Measurements from ENCODE around the gene SCYGR4. TPM values are rescaled to one million over a fixed set of nuclear protein-coding genes. Genes with fewer than 3 reads are reported as not detected.
"Not testable (repeated sequence)": the region's sequence is repeated elsewhere in the genome, so short reads cannot be mapped to it uniquely, and the experiment has no call there.

The SCYGR4 gene
- total RNA-seq, 2 experiments from 2014 or later = not detected

DNA sequence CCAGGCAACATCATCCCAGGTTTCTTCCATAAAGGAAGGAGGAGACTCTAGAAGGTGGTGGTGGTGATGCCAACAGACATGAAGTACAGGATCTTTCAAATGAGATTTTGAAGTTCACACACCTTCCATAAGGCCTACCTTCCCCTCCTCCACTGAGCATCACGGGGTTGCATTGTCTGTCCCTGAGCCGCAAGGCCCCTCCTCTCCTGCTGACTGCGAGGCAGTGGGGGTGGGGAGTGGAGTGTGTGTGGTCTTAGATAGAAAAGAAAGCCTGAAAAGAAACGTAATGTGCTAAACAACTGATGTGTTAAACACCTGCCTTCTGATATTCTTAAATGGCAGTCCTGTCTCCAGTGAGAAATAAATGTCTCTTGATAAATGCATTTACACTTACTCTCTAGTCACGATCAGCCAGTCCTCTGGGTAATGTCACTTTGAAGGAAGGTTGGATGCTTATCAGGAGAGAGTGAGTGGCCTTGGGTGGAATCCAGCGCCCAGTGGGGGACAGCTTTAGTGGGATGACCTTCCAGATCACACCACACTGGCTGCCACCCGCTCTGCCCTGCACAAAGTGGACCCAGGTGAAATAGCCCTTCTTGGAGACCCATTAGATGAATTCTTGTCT is 43.8 kb downstream of the SCYGR4 start:
- TF ChIP-seq, protein P1, sequence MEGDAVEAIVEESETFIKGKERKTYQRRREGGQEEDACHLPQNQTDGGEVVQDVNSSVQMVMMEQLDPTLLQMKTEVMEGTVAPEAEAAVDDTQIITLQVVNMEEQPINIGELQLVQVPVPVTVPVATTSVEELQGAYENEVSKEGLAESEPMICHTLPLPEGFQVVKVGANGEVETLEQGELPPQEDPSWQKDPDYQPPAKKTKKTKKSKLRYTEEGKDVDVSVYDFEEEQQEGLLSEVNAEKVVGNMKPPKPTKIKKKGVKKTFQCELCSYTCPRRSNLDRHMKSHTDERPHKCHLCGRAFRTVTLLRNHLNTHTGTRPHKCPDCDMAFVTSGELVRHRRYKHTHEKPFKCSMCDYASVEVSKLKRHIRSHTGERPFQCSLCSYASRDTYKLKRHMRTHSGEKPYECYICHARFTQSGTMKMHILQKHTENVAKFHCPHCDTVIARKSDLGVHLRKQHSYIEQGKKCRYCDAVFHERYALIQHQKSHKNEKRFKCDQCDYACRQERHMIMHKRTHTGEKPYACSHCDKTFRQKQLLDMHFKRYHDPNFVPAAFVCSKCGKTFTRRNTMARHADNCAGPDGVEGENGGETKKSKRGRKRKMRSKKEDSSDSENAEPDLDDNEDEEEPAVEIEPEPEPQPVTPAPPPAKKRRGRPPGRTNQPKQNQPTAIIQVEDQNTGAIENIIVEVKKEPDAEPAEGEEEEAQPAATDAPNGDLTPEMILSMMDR (IDR thresholded peaks at IDR 0.05) = no peak
- intact Hi-C loops (cut with micrococcal nuclease) = no loop called here
- ChIA-PET POLR2A (no interaction called here), CTCF (no interaction called here)
- H3K36me3 Mint-ChIP-seq (ENCODE audit: low read depth) = no peaks in the 10 kb centered on the region
- no peaks in the 10 kb centered on the region for H3K4me1 Mint-ChIP-seq (ENCODE audit: low read depth)
- DNase-seq = no peak
- no peaks in the 10 kb centered on the region for H3K9me3 Mint-ChIP-seq
- peaks cover 3% of the 10 kb centered on the region for H3K27me3 Mint-ChIP-seq
- no peak for ATAC-seq
- H3K27ac Mint-ChIP-seq = no peak overlapping the region
- H3K4me3 Mint-ChIP-seq = no peak overlapping the region

DNA sequence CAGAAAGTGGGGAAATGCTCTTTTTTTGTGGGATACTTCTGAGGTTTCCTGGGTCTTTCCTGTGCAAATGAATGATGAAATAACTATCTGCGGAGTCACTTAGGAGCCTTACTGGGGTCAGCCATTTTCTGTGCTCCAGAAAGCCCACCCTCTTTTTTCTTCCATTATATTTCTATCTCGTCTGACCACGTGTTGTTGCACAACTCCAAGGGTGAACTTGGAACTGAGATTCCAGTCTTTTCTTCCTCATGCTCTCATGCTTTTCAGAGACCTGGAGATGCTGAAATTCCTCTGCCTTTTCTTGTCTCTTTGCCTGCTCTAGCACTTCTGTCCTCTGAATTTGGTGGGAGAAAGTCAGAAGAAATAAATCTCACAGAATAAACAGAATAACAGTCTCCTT is 44.5 kb downstream of the SCYGR4 start:
- DNase-seq (no peak), ATAC-seq (no peak)
- TF ChIP-seq, protein P1 (IDR thresholded peaks at IDR 0.05) = no peak
- Mint-ChIP-seq H3K4me1 (ENCODE audit: low read depth) (no peaks in the 10 kb centered on the region), H3K9me3 (no peaks in the 10 kb centered on the region), H3K27ac (no peak overlapping the region), H3K36me3 (ENCODE audit: low read depth) (no peaks in the 10 kb centered on the region), H3K4me3 (no peak overlapping the region), H3K27me3 (peaks cover 3% of the 10 kb centered on the region)
- ChIA-PET CTCF (interaction anchor here (1.5 kb wide), 1 partner anchor 105 kb away, joined by 6 read pairs; no protein-coding TSS in a partner anchor), POLR2A (no interaction called here)
- intact Hi-C loops (cut with micrococcal nuclease) = no loop called here

DNA sequence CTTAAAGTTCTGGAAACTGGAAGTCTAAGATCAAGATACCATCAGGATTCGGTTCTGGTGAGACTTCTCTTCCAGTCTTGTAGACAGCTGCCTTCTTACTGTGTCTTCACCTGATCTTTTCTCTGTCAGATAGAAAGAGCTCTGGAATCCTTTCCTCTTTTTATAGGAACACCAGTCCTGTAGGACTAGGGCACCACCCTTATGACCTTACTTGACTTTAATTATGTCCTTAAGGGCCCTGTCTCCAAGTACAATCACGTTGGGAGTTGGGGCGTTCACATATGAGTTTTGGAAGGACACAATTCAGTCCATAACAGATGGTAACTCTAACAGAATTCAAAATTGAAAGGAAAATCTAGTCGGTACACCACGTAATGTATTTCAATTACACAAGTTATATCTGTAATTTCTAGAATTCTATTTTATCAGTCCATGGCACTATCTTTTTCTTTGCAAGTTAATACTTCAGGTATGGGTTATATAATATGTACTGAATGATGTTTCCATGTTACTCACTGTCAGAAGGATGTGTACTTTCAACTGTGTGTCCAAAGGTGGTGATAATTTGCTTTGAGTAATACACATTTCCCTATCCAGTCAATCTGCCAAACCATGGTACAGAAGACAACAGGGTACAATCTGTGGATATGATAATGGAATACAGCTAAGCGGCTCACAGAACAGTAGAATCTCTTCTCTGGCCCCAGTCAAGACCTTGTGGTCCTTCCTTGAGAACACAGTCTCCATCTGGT is 48.1 kb downstream of the SCYGR4 start:
- POLR2A ChIA-PET = no interaction called here
- DNase-seq (no peak), ATAC-seq (no peak)
- Mint-ChIP-seq H3K4me3 (no peak overlapping the region), H3K9me3 (no peaks in the 10 kb centered on the region), H3K27ac (no peak overlapping the region), H3K27me3 (peaks cover 7% of the 10 kb centered on the region), H3K4me1 (ENCODE audit: low read depth) (no peaks in the 10 kb centered on the region), H3K36me3 (ENCODE audit: low read depth) (no peaks in the 10 kb centered on the region)
- intact Hi-C loops (cut with micrococcal nuclease) = no loop called here
- TF ChIP-seq, protein P1 (IDR thresholded peaks at IDR 0.05) = no peak
- CTCF ChIA-PET = no interaction called here

DNA sequence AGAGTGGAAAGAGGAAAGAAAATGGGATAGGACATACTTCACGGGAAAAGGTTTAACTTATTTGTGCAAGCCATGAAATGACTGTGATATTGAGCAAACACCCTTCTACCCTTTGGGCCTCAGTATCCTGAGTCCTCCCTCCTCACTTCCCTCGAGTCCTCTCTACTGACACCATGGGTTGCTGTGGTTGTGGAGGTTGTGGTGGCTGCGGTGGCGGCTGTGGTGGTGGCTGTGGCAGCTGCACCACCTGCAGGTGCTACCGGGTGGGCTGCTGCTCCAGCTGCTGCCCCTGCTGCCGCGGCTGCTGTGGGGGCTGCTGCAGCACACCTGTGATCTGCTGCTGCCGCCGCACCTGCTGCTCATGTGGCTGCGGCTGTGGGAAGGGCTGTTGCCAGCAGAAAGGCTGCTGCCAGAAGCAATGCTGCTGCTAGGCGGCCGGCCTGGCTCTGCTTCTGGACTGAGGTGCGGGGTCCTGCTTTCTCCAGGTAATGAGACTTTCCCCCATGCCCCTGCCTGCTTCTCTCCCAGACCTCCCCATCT is 49.4 kb downstream of the SCYGR4 start, which contains the start of gene SCYGR5:
TSS of gene SCYGR5 (plus strand) at position 174 of the 540 bp plus-strand sequence. CDS start at position 174, 0 bp downstream.
- POLR2A ChIA-PET; H3K27me3 Mint-ChIP-seq; H3K36me3 Mint-ChIP-seq (ENCODE audit: low read depth); CTCF ChIA-PET; H3K9me3 Mint-ChIP-seq; H3K4me1 Mint-ChIP-seq (ENCODE audit: low read depth); intact Hi-C loops (cut with micrococcal nuclease); H3K4me3 Mint-ChIP-seq; ATAC-seq; DNase-seq; H3K27ac Mint-ChIP-seq: not testable (repeated sequence)

Other genes with a start within 250 kb of the SCYGR4 start
- gene TM4SF20, start 238.2 kb upstream of the SCYGR4 start, total RNA-seq = not detected
- gene SCYGR1, start 229.5 kb upstream of the SCYGR4 start, total RNA-seq = not detected
- gene AGFG1, start 145.3 kb upstream of the SCYGR4 start, total RNA-seq = 100 to 1,000 TPM; 117 to 119 TPM
- gene SCYGR2, start 18.6 kb upstream of the SCYGR4 start, total RNA-seq = not detected
- gene SCYGR3, start 2.7 kb upstream of the SCYGR4 start, total RNA-seq = not detected
- gene SCYGR5, start 49.3 kb downstream of the SCYGR4 start, total RNA-seq = not detected
- not detected for gene SLC19A3, start 100.5 kb downstream of the SCYGR4 start, total RNA-seq
- not detected for gene SCYGR6, start 107.3 kb downstream of the SCYGR4 start, total RNA-seq
- gene SCYGR7, start 110.8 kb downstream of the SCYGR4 start, total RNA-seq = not detected
- not detected for gene SCYGR8, start 128.4 kb downstream of the SCYGR4 start, total RNA-seq
- gene CCL20, start 196.3 kb downstream of the SCYGR4 start, total RNA-seq = 1 to 10 TPM; 5.3 to 7.5 TPM

Measured in activated CD8-positive, alpha-beta T cell treated with anti-CD3 and anti-CD28 coated beads for 36 hours (primary cell).